ENCODE measurements around the gene TMEM39B. TPM values are rescaled to one million over a fixed set of nuclear protein-coding genes. Genes with fewer than 3 reads are reported as not detected.
A peak's percentile ranks its signal among the peaks of the same experiment; 100 is the strongest.
"Not testable (repeated sequence)": the region's sequence is repeated elsewhere in the genome, so short reads cannot be mapped to it uniquely, and the experiment has no call there.

TMEM39B gene
- total RNA-seq, 4 donors from 2014 or later: 2.9 to 6.1 (median 4.8) TPM

GRCh38 chr1:32062867-32063230 lies 9.9 kb upstream of the TMEM39B start:
- peak overlapping the region; percentile 46 to 69 (median 62) for H3K27ac ChIP-seq (replicated peaks in 1 of 4)
- WGBS: 77% methylated on average over 4 of the region's 4 CpGs
- H3K36me3 ChIP-seq: peaks cover 28 to 43% (median 40%) of the 10 kb centered on the region in 4 donors
- no peak overlapping the region for H3K4me3 ChIP-seq
- TF ChIP-seq, protein P1, sequence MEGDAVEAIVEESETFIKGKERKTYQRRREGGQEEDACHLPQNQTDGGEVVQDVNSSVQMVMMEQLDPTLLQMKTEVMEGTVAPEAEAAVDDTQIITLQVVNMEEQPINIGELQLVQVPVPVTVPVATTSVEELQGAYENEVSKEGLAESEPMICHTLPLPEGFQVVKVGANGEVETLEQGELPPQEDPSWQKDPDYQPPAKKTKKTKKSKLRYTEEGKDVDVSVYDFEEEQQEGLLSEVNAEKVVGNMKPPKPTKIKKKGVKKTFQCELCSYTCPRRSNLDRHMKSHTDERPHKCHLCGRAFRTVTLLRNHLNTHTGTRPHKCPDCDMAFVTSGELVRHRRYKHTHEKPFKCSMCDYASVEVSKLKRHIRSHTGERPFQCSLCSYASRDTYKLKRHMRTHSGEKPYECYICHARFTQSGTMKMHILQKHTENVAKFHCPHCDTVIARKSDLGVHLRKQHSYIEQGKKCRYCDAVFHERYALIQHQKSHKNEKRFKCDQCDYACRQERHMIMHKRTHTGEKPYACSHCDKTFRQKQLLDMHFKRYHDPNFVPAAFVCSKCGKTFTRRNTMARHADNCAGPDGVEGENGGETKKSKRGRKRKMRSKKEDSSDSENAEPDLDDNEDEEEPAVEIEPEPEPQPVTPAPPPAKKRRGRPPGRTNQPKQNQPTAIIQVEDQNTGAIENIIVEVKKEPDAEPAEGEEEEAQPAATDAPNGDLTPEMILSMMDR (IDR thresholded peaks at IDR 0.05): no peak
- TF ChIP-seq POLR2AphosphoS5 (IDR thresholded peaks at IDR 0.05) (no peak), POLR2A (IDR thresholded peaks at IDR 0.05; ENCODE audit: low read depth) (no peak), EP300 (IDR thresholded peaks at IDR 0.05) (no peak)
- H3K9me3 ChIP-seq: no peaks in the 10 kb centered on the region
- H3K4me1 ChIP-seq: peaks cover 28 to 36% (median 34%) of the 10 kb centered on the region in 4 donors
- intact Hi-C loops (cut with DNase I): loop anchor here (5.0 kb wide), 1 partner anchor 81 kb away; no protein-coding TSS in a partner anchor
- H3K27me3 ChIP-seq: no peaks in the 10 kb centered on the region
- no peak for DNase-seq (ENCODE audit: extremely low spot score)

GRCh38 chr1:32063261-32063681 lies 9.5 kb upstream of the TMEM39B start:
- Histone ChIP-seq H3K27ac (replicated peaks in 1 of 4) (peak overlapping the region; percentile 46 to 69 (median 62)), H3K4me1 (peaks cover 28 to 36% (median 34%) of the 10 kb centered on the region in 4 donors), H3K9me3 (no peaks in the 10 kb centered on the region), H3K27me3 (no peaks in the 10 kb centered on the region), H3K36me3 (peaks cover 23 to 39% (median 36%) of the 10 kb centered on the region in 4 donors), H3K4me3 (no peak overlapping the region)
- 25% methylated on average over 1 of the region's 1 CpG for WGBS
- DNase-seq (ENCODE audit: extremely low spot score): no peak
- intact Hi-C loops (cut with DNase I): loop anchor here (5.0 kb wide), 1 partner anchor 81 kb away; no protein-coding TSS in a partner anchor
- TF ChIP-seq EP300 (IDR thresholded peaks at IDR 0.05): no peak
- peak in 1 of 2 donors; percentile 42 for TF ChIP-seq POLR2AphosphoS5 (IDR thresholded peaks at IDR 0.05)
- TF ChIP-seq, protein P1 (IDR thresholded peaks at IDR 0.05): peak; percentile 61 to 78 (median 67)

DNA sequence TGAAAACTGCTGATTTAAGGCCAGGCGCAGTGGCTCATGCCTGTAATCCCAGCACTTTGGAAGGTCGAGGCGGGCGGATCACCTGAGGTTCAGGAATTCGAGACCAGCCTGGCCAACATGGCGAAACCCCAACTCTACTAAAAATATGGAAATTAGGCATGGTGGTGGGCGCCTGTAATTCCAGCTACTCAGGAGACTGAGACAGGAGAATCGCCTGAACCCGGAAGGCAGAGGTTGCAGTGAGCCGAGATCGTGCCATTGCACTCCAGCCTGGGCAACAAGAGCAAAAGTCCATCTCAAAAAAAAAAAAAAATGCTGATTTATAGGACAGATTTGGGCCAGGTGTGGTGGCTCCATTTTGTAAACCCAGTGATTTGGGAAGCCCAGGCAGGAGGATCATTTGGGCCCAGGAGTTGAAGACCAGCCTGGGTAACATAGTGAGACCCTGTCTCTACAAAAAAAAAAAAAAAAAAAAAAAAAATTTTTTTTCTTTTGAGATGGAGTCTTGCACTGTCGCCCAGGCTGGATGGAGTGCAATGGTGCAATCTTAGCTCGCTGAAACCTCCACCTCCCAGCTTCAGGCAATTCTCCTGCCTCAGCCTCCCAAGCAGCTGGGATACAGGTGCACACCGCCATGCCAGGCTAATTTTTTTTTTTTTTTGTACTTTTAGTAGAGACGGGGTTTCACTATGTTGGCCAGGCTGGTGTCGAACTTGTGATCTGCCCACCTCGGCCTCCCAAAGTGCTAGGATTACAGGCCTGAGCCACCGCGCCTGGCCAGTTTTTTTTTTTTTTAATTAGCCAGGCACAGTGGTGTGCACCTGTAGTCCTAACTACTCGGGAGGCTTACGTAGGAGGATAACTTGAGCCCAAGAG lies 6.9 kb upstream of the TMEM39B start:
- H3K27me3 ChIP-seq; H3K4me3 ChIP-seq; DNase-seq (ENCODE audit: extremely low spot score); H3K9me3 ChIP-seq: not testable (repeated sequence)
- intact Hi-C loops (cut with DNase I): loop anchor here (5.0 kb wide), 1 partner anchor 49 kb away; no protein-coding TSS in a partner anchor
- Histone ChIP-seq H3K4me1 (peaks cover 28 to 37% (median 35%) of the 10 kb centered on the region in 4 donors), H3K36me3 (peaks cover 2 to 13% (median 11%) of the 10 kb centered on the region in 4 donors), H3K27ac (replicated peaks in 1 of 4) (peak overlapping the region in 2 of 4 donors; percentile 40 to 52)
- 73% methylated on average over 21 of the region's 21 CpGs for WGBS

DNA sequence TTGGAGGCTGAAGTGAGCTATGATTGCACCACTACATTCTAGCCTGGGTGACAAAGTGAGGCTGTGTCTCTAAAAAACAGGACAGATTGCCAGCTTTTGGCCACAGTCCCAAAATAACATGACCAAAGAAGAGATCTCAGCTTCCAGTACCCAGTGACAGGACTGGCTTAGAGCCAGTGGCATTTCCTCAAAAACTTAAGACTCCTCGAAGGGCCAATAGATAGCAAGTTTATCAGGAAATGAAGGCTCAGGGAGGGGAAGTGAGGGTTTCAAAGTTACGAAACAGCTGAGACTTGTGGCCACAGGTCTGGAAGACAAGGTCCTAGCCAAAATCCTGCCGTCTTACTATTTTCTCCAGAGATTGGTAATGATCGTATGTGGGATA lies 6.3 kb upstream of the TMEM39B start:
- DNase-seq (ENCODE audit: extremely low spot score): peak; percentile 93
- Histone ChIP-seq H3K27me3 (no peaks in the 10 kb centered on the region), H3K4me1 (peaks cover 28 to 40% (median 36%) of the 10 kb centered on the region in 4 donors), H3K9me3 (no peaks in the 10 kb centered on the region), H3K36me3 (peaks cover 0 to 7% (median 4%) of the 10 kb centered on the region in 4 donors), H3K27ac (replicated peaks in 1 of 4) (peak overlapping the region in 2 of 4 donors; percentile 40 to 52), H3K4me3 (no peak overlapping the region)
- intact Hi-C loops (cut with DNase I): loop anchor here (5.0 kb wide), 1 partner anchor 49 kb away; no protein-coding TSS in a partner anchor
- WGBS: 7% methylated on average over 4 of the region's 4 CpGs
- peak; percentile 46 to 58 for TF ChIP-seq POLR2AphosphoS5 (IDR thresholded peaks at IDR 0.05)
- TF ChIP-seq POLR2A (IDR thresholded peaks at IDR 0.05; ENCODE audit: low read depth): no peak

GRCh38 chr1:32068957-32069588 lies 3.7 kb upstream of the TMEM39B start:
- H3K4me1 ChIP-seq: peaks cover 30 to 41% (median 35%) of the 10 kb centered on the region in 4 donors
- 75% methylated on average over 5 of the region's 5 CpGs for WGBS
- no peaks in the 10 kb centered on the region for H3K9me3 ChIP-seq
- no peaks in the 10 kb centered on the region for H3K27me3 ChIP-seq
- intact Hi-C loops (cut with DNase I): loop anchor here (5.0 kb wide), 1 partner anchor 52 kb away; no protein-coding TSS in a partner anchor
- no peaks in the 10 kb centered on the region for H3K36me3 ChIP-seq
- TF ChIP-seq POLR2A (IDR thresholded peaks at IDR 0.05; ENCODE audit: low read depth) (no peak), EP300 (IDR thresholded peaks at IDR 0.05) (no peak), POLR2AphosphoS5 (IDR thresholded peaks at IDR 0.05) (no peak)
- TF ChIP-seq, protein P1 (IDR thresholded peaks at IDR 0.05): no peak
- DNase-seq (ENCODE audit: extremely low spot score): no peak
- no peak overlapping the region for H3K4me3 ChIP-seq
- no peak overlapping the region for H3K27ac ChIP-seq (replicated peaks in 1 of 4)
